HG03060 (cell line): ENCODE measurements around the gene MOV10.

ENCODE experiments used
- ATAC-seq: cut with Tn5 transposase; IDR thresholded peaks from one replicate; pipeline ENCODE4 v1.9.1; 2021; ENCODE audit warnings: low read depth, moderate number of reproducible peaks; ENCODE audit not compliant: unreplicated experiment

MOV10 gene

DNA sequence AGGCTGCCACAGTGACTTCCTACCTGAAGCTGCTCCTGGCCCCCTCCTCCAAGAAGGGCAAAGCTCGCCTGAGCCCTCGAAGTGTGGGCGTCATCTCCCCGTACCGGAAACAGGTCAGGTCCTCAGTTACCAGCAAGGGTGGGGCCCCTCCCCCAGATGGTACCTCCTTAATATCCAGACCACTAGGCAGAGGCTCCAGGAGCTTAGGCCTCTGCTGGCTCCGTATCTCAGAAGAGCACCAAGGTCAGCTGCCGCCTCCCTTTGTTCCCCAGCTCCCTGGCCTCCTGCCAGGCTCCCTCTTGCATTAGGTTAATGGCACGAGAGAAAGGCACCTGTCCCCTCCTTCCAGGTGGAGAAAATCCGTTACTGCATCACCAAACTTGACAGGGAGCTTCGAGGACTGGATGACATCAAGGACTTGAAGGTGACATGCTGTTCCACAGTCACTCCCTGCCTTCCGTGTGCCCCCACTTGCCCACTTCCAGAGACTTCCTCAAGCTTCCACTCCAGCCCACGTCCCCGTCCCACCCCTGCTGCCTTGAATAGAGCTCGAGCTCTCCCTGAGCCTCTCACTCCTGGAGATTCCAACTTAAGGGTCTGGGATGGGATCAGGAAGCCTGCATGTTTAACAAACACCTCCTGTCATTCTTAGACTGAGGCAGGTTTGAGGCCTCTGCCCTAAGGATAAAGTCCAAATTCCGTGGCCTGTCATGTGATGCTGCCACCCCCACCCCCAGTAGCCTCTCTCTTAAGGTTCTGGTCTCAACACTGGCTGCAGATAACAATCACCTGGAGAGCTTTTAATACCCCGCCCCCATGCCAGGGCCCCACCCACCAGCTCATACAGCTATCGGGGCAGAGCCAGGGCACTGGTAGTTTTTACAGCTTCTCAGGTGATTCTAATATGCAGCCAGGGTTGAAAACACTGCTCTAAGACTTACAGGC is 24.2 kb downstream of the MOV10 start:
- no peak for ATAC-seq

DNA sequence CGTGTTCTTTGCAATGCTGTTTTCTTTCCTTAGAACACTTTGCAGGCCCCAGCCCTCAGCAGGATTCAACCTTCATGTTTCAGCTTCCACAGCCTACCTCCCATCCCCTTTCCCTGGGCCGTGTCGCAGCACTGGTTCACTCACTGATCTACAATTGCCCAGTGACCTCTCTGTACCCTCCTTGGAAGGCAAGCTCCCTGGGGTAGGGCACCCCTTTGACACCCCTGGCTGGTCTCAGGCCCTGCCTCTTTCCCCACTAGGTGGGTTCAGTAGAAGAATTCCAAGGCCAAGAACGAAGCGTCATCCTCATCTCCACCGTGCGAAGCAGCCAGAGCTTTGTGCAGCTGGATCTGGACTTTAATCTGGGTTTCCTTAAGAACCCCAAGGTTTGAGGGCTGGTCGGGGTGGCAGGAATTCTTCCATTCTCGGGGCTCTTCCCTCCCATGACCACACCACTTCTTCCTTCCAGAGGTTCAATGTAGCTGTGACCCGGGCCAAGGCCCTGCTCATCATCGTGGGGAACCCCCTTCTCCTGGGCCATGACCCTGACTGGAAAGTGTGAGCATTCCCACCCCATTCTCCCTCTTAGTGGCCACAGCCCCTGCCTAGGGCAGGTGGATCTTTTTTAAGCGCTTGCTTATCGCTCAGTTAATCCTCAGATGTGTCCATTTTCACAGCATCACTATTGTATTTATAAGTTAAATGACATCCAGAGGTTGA is 25.1 kb downstream of the MOV10 start:
- ATAC-seq: no peak

DNA sequence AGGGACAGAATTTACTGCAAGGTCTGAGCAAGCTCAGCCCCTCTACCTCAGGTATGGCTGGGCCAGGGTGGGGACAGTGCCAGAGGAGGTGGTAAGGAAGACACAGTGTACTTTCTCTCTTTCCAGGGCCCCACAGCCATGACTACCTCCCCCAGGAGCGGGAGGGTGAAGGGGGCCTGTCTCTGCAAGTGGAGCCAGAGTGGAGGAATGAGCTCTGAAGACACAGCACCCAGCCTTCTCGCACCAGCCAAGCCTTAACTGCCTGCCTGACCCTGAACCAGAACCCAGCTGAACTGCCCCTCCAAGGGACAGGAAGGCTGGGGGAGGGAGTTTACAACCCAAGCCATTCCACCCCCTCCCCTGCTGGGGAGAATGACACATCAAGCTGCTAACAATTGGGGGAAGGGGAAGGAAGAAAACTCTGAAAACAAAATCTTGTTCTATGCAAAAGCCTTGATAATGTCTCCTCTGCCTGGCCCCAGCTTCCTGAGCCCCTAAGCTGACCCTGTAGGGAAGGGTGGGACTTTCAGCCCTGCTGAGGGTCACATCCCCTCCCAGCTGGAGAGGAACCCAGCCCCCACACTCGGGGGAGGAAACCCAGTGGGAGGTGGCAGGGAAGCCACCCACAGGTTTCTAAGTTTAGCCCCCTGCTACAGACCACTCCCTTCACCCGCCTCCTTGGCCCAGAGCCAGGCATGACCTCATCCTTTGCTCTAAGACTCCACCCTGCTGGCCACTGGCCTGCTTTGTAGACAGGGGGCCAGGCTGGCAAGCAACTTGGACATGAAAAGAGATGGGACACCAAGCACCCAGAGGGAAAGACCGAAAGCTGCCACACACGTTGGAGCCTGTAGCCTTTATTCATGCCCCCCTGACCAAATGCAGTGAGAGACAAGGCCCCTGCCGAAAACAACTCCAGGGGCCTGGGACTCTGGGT is 26.1 kb downstream of the MOV10 start:
- peak; percentile 43 for ATAC-seq

GRCh38 chr1:112701227-112702066 is 27.0 kb downstream of the MOV10 start:
- no peak for ATAC-seq

GRCh38 chr1:112702067-112702395 is 27.6 kb downstream of the MOV10 start:
- no peak for ATAC-seq

DNA sequence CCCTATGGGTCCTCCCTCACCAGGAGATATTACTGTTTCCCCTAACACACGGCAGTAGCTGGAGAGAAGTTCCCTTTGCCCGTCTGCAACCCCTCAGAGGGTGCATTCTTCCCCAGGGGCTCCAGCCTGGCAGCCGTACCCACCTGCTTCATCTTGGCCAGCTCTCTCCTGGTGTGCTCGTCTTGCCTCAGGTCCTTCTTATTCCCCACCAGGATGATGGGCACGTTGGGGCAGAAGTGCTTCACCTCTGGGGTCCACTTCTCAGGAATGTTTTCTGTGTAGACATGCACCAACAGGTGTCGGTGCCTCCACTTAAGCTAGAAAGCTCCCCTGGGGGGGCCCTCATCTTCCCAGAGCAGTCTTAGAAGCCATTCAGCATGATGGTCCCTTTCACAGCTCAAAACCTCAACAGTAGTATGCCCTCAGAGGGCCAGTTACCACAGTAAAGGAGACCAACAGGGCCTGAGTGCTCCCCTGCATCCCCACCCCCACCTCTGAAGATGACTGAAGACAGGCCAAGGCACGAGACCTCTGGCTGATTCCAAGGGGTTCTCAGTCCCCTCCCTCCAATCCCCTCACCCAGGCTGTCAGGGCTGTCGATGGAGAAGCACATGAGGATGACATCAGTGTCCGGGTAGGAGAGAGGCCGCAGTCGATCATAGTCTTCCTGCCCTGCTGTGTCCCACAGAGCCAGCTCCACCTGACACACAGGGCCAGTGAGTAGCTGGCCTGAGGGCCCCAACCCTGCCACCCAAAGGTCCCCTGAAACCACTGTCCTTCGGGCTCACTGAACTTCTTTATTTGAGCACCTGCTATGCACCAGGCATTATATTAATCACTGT is 28.2 kb downstream of the MOV10 start:
- no peak for ATAC-seq

DNA sequence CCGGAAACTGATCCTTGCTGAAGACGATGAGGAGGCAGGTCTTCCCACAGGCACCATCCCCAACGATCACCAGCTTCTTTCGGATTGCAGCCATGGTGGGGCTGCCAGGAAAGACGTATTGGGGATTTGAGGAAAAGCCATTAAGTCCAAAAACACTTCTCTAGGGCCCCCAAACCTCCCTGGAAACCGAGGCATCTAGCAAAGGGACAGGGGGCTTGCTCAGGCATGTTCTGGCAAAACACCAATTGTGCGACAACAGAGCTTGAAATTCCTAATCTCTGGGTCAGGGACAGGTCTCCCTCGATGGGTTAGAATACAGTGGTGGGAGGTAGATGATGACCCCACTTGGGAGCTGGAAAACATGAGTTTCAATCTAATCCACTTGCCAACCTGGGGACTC is 29.2 kb downstream of the MOV10 start:
- ATAC-seq: no peak

DNA sequence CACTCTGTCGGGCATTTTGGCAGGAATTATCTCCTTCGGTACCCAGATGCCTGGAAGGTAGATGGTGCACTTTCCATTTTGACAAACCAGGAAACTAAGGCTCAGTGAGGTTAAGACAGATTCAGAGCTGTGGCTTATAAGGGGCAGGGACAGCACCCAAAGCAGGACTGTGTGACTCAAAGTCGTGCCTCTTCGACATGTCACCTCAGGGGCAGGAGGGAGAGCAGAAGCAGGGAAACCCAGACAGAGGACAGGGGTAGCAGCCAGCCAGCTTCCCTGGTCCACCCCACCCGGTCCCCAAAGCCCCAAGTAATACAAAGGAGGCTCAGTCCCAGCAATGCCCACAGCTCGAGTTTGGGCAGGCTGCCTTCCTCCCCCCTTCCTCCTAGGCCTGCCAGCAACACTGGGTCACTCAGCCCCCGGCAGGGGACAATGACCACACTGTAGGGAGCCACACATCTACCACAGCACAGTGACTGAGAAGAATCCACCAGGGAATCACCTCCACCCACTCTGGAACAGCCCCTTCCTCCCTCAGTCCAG is 30.0 kb downstream of the MOV10 start:
- ATAC-seq: no peak

GRCh38 chr1:112704934-112705627 is 30.6 kb downstream of the MOV10 start:
- ATAC-seq: no peak

DNA sequence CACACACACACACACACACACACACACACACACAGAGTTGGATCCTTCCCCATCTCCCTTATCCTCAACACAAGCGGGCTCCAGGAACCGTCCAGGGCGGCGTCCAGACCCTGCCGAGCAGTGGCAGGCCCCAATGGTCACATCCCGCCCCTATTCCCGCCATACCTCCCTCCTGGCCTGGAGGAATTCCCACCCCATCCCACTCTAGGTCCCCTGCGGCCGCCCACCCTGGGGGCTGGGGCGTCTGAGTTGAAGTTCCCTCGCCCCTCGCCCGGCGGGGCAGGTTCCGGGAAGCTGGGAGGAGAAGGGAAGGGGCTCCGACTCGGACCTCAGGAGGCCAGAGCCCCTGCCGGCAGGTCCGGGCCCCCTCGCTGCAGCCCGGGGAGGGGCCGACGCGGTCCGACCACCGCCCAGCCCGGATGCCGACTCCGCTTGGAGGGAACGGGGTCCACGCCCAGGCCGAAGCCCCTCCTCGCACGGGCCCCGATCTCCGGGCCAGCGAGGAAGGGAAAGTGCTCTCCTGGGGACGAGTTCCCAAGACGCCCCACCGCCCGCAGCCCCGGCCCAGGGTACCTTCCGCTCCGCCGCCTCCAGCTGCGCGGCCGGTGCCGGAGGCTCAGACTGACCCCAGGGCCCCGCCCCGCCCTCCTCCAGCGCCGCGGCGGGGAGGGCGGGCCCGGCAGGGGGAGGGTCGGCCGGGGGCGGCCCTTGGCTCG is 32.2 kb downstream of the MOV10 start, which contains the start of gene RHOC:
Gene RHOC, minus strand, starts transcription at position 623 of the 716 bp plus-strand sequence. CDS start 3,328 bp downstream, outside the sequence.
- ATAC-seq: peak; percentile 21

GRCh38 chr1:112707221-112708001 is 33.0 kb downstream of the MOV10 start:
- ATAC-seq: peak; percentile 41

DNA sequence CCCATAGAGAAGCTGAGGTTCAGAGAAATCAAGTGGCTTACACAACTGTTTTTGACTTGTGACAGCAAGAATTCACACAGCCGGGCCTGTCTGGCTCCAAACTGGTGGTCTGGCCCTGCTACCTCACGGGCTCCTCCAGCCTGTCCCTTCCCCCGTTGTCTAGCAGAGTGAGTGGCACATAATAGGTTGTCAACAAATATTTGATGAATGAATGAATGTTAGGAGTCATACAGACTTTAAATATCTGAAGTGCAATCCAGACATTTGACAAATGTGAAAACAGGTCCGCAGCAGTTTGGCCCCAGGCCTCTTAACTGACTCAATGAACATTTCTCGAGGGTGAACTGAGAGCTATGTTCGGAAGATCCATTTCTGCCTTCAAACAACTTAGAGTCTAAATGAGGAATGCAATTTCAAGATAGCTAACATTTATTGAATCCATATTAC is 33.6 kb downstream of the MOV10 start:
- no peak for ATAC-seq

GRCh38 chr1:112708489-112708888 is 34.0 kb downstream of the MOV10 start:
- no peak for ATAC-seq

- no peak for ATAC-seq
These were observed 35.7 kb downstream of the MOV10 start for GRCh38 chr1:112710159-112710558.

- ATAC-seq: no peak
These were observed 36.1 kb downstream of the MOV10 start for GRCh38 chr1:112710586-112710985.

DNA sequence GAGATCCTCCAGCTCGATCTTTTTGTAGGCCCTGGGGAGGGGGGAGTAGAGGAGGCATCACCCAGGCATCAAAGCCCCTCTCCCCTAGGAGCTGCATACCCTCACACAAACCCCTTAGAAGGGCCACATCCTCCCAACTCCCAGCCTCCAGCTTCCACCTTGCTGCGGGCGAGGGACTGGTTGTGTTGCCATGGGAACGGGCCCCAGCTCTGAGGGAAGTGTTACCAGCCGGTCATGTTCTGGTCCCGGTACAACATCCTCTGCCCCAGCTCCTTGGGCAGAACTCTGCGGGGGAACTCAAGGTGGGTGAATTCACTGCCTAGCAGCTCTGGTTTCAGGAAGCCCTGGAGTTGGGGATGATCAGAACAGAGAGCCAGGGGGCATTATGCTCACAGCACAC is 36.6 kb downstream of the MOV10 start:
- ATAC-seq: no peak

- no peak for ATAC-seq
These were observed 37.2 kb downstream of the MOV10 start for GRCh38 chr1:112711670-112712069.
